Activated B cell treated with CpG ODN at 0.5 μM for 24 hours (primary cell): ENCODE results near the gene OLFML2B. TPM values are rescaled to one million over a fixed set of nuclear protein-coding genes. Genes with fewer than 3 reads are reported as not detected.

ENCODE experiments used
- ATAC-seq: fragments of 200-7000 bp; cut with Tn5 transposase; one replicate; pipeline ENCODE4 v1.10.0; 2021; ENCODE audit warnings: low read depth, mild to moderate bottlenecking, moderate library complexity
- CTCF ChIA-PET: fragments of 350-600 bp; sonication (Branson Sonifier 250); formaldehyde crosslinking; loops from one replicate; lab custom pipeline; 2021; ENCODE audit warnings: antibody characterized with exemption; lab: Charles Lee
- POLR2A ChIA-PET: fragments of 350-600 bp; sonication (Branson Sonifier 250); formaldehyde crosslinking; loops from one replicate; lab custom pipeline; 2021; ENCODE audit warnings: antibody characterized with exemption; lab: Charles Lee
- DNase-seq: peaks from one replicate; pipeline ENCODE4 v3.0.0; 2022
- H3K27ac Mint-ChIP-seq: one replicate; pipeline ENCODE4 v1.8.0; 2020; ENCODE audit warnings: mixed read lengths
- H3K27me3 Mint-ChIP-seq: one replicate; pipeline ENCODE4 v1.8.0; 2021; ENCODE audit warnings: mixed read lengths
- H3K36me3 Mint-ChIP-seq: one replicate; pipeline ENCODE4 v1.8.0; 2021; ENCODE audit warnings: low read depth, mixed read lengths
- H3K4me1 Mint-ChIP-seq: one replicate; pipeline ENCODE4 v1.8.0; 2021; ENCODE audit warnings: mixed read lengths
- H3K4me3 Mint-ChIP-seq: one replicate; pipeline ENCODE4 v1.8.0; 2020; ENCODE audit warnings: mild to moderate bottlenecking, mixed read lengths
- H3K9me3 Mint-ChIP-seq: one replicate; pipeline ENCODE4 v1.8.0; 2020; ENCODE audit warnings: mixed read lengths
- CTCF ChIP-seq: fragments of 200-600 bp; IDR thresholded peaks from one replicate; pipeline ENCODE4 v1.8.0; 2022; ENCODE audit warnings: antibody characterized with exemption, mild to moderate bottlenecking
- intact Hi-C: fragments of 100-400 bp; cut with micrococcal nuclease; formaldehyde crosslinking; loops from one replicate; pipeline ENCODE4 v1.15.1; 2024
- total RNA-seq: library from RNA; stranded (reverse); gene quantifications from 2 replicates; pipeline ENCODE4 v1.2.3, GENCODE V29; 2022

OLFML2B gene
- total RNA-seq, 1 donor from 2014 or later: not detected

GRCh38 chr1:161944381-161944780, 79.3 kb downstream of the OLFML2B start:
- DNase-seq: no peak
- Mint-ChIP-seq H3K4me1 (no peaks in the 10 kb centered on the region), H3K9me3 (no peaks in the 10 kb centered on the region), H3K27me3 (no peaks in the 10 kb centered on the region), H3K27ac (no peak overlapping the region), H3K36me3 (peaks cover 56% of the 10 kb centered on the region), H3K4me3 (no peak overlapping the region)
- intact Hi-C loops: no loop called here
- ATAC-seq: no peak
- ChIA-PET POLR2A (no interaction called here), CTCF (no interaction called here)
- TF ChIP-seq CTCF: no peak

GRCh38 chr1:161943737-161944136, 79.9 kb downstream of the OLFML2B start:
- ChIA-PET CTCF (no interaction called here), POLR2A (no interaction called here)
- DNase-seq (no peak), ATAC-seq (no peak)
- Mint-ChIP-seq H3K27ac (no peak overlapping the region), H3K4me1 (no peaks in the 10 kb centered on the region), H3K9me3 (no peaks in the 10 kb centered on the region), H3K27me3 (no peaks in the 10 kb centered on the region), H3K36me3 (peaks cover 56% of the 10 kb centered on the region), H3K4me3 (no peak overlapping the region)
- no peak for TF ChIP-seq CTCF
- intact Hi-C loops: no loop called here

GRCh38 chr1:161941726-161942436, 81.8 kb downstream of the OLFML2B start:
- H3K4me1 Mint-ChIP-seq: no peaks in the 10 kb centered on the region
- H3K27me3 Mint-ChIP-seq: no peaks in the 10 kb centered on the region
- DNase-seq (no peak), ATAC-seq (no peak)
- no peaks in the 10 kb centered on the region for H3K9me3 Mint-ChIP-seq
- POLR2A ChIA-PET: no interaction called here
- no peak overlapping the region for H3K27ac Mint-ChIP-seq
- no peak for TF ChIP-seq CTCF
- intact Hi-C loops: no loop called here
- H3K36me3 Mint-ChIP-seq: peaks cover 49% of the 10 kb centered on the region
- CTCF ChIA-PET: no interaction called here
- H3K4me3 Mint-ChIP-seq: no peak overlapping the region

- no peaks in the 10 kb centered on the region for H3K27me3 Mint-ChIP-seq
- intact Hi-C loops: no loop called here
- H3K27ac Mint-ChIP-seq: no peak overlapping the region
- ATAC-seq (no peak), DNase-seq (no peak)
- H3K4me1 Mint-ChIP-seq: no peaks in the 10 kb centered on the region
- peaks cover 52% of the 10 kb centered on the region for H3K36me3 Mint-ChIP-seq
- POLR2A ChIA-PET: no interaction called here
- H3K9me3 Mint-ChIP-seq: no peaks in the 10 kb centered on the region
- CTCF ChIA-PET: no interaction called here
- H3K4me3 Mint-ChIP-seq: no peak overlapping the region
- TF ChIP-seq CTCF: no peak
Measured at GRCh38 chr1:161940866-161941591, 82.6 kb downstream of the OLFML2B start.

- Mint-ChIP-seq H3K27me3 (no peaks in the 10 kb centered on the region), H3K36me3 (peaks cover 20% of the 10 kb centered on the region), H3K27ac (no peak overlapping the region), H3K4me3 (no peak overlapping the region), H3K9me3 (no peaks in the 10 kb centered on the region), H3K4me1 (peaks cover 18% of the 10 kb centered on the region)
- no peak for ATAC-seq
- POLR2A ChIA-PET: no interaction called here
- DNase-seq: no peak
- CTCF ChIA-PET: no interaction called here
- no peak for TF ChIP-seq CTCF
- intact Hi-C loops: no loop called here
Measured at GRCh38 chr1:161936786-161937185, 86.9 kb downstream of the OLFML2B start.
